Large intestine (tissue), 12 donors: ENCODE data around the gene OIP5. TPM values are rescaled to one million over a fixed set of nuclear protein-coding genes. Genes with fewer than 3 reads are reported as not detected.

Source experiments
- DNase-seq, 2 donors: peaks; one replicate each; pipeline versions ENCODE4 v3.0.0 to v3.0.0-alpha.2; 2013
- H3K27ac ChIP-seq: one replicate; pipeline ENCODE4 v1.5.1; 2013; ENCODE audit warnings: low read length
- H3K27me3 ChIP-seq: 2 replicates; pipeline ENCODE4 v1.6.1; 2013; ENCODE audit warnings: low read length; ENCODE audit not compliant: control insufficient read depth, insufficient read depth
- H3K36me3 ChIP-seq: 2 replicates; pipeline ENCODE4 v1.6.1; 2013; ENCODE audit warnings: low read length; ENCODE audit not compliant: control insufficient read depth, insufficient read depth
- H3K4me1 ChIP-seq: one replicate; pipeline ENCODE4 v1.6.1; 2013; ENCODE audit warnings: low read length; ENCODE audit not compliant: control insufficient read depth, insufficient read depth
- H3K4me3 ChIP-seq: one replicate; pipeline ENCODE4 v1.5.1; 2013; ENCODE audit warnings: low read length
- H3K9me3 ChIP-seq: one replicate; pipeline ENCODE4 v1.6.1; 2013; ENCODE audit warnings: mild to moderate bottlenecking, low read depth, low read length, moderate library complexity; ENCODE audit not compliant: control insufficient read depth
- WGBS: methylation state at CpG from one replicate; pipeline ENCODE4 v1.1.5; 2013; ENCODE audit warnings: low lambda C conversion rate; ENCODE audit not compliant: insufficient coverage; 5-methylcytosine and 5-hydroxymethylcytosine counted together
- long read RNA-seq, 11 donors: transcript quantifications; one replicate each; lab custom pipeline, GENCODE V29; 2026
- polyA plus RNA-seq: library from polyadenylated mRNA; unstranded; fragments of 120-200 nt; gene quantifications from one replicate; pipeline ENCODE4 v1.2.1, GENCODE V29; 2013

OIP5 gene
- polyA plus RNA-seq: 6.0 TPM
- long read RNA-seq, donor 1, partial matches to known transcripts: 0 of 2 reads
- long read RNA-seq, donor 1, other reads (novel, unspliced or antisense): 0 of 2 reads
- long read RNA-seq, donor 2, transcript OIP5-201 (5 exons, 1,236 nt): major isoform, 5 of 5 reads
- long read RNA-seq, donor 2, partial matches to known transcripts: 0 of 5 reads
- long read RNA-seq, donor 2, other reads (novel, unspliced or antisense): 0 of 5 reads
- long read RNA-seq, donor 3: 0 reads
- long read RNA-seq, donor 4: 0 reads
- long read RNA-seq, donor 5, transcript OIP5-201 (5 exons, 1,236 nt): major isoform, 6 of 6 reads
- long read RNA-seq, donor 5, partial matches to known transcripts: 0 of 6 reads
- long read RNA-seq, donor 5, other reads (novel, unspliced or antisense): 0 of 6 reads
- long read RNA-seq, donor 6, partial matches to known transcripts: 0 of 4 reads
- long read RNA-seq, donor 6, other reads (novel, unspliced or antisense): 0 of 4 reads
- long read RNA-seq, donor 7, partial matches to known transcripts: 0 of 1 reads
- long read RNA-seq, donor 7, other reads (novel, unspliced or antisense): 0 of 1 reads
- long read RNA-seq, donor 8, transcript OIP5-201 (5 exons, 1,236 nt): major isoform, 7 of 7 reads
- long read RNA-seq, donor 8, partial matches to known transcripts: 0 of 7 reads
- long read RNA-seq, donor 8, other reads (novel, unspliced or antisense): 0 of 7 reads
- long read RNA-seq, donor 9, partial matches to known transcripts: 47 of 67 reads
- long read RNA-seq, donor 9, other reads (novel, unspliced or antisense): 18 of 67 reads
- long read RNA-seq, donor 10, transcript OIP5-201 (5 exons, 1,236 nt): major isoform, 5 of 5 reads
- long read RNA-seq, donor 10, partial matches to known transcripts: 0 of 5 reads
- long read RNA-seq, donor 10, other reads (novel, unspliced or antisense): 0 of 5 reads
- long read RNA-seq, donor 11, partial matches to known transcripts: 0 of 2 reads
- long read RNA-seq, donor 11, other reads (novel, unspliced or antisense): 0 of 2 reads

GRCh38 chr15:41332194-41333025, at the start of gene OIP5, which contains the start of gene NUSAP1:
Gene OIP5 (minus strand): TSS chr15:41332591. CDS start chr15:41332561, 30 bp downstream.
Gene NUSAP1 (plus strand): TSS chr15:41332881. CDS start chr15:41332958, 77 bp downstream.
- Histone ChIP-seq H3K9me3 (no peaks in the 10 kb centered on the region), H3K36me3 (no peaks in the 10 kb centered on the region), H3K4me1 (no peaks in the 10 kb centered on the region), H3K4me3 (peak within 1 kb of the TSS; percentile 94), H3K27ac (peak within 1 kb of the TSS; percentile 71), H3K27me3 (no peaks in the 10 kb centered on the region)
- peak; percentile 99 for DNase-seq
- whole genome bisulfite sequencing: no CpG with 5 or more reads among the region's 64 CpGs

DNA sequence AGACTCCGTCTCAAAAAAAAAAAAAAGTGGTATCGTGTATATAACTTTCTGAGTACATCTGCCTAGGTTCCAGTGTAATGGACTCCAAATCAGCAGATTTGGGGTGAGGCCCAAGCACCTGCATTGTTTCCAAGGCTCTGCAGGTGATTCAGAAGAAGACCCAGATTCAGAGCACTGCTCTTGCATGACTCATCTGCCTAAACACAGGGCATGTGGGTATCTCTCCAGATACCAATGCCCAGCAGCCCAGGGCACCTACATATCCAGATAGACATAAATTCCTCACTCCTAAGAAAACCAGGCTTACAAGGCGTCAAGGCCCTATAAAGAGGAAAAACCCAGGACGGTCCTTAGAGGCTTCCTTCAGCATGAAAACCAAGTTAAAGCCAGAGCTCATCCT, 45.6 kb upstream of the OIP5 start:
- no peaks in the 10 kb centered on the region for H3K27me3 ChIP-seq
- DNase-seq: no peak
- H3K4me1 ChIP-seq: no peaks in the 10 kb centered on the region
- no peak overlapping the region for H3K4me3 ChIP-seq
- no CpG with 5 or more reads among the region's 4 CpGs for whole genome bisulfite sequencing
- no peaks in the 10 kb centered on the region for H3K9me3 ChIP-seq
- H3K36me3 ChIP-seq: peaks cover 16% of the 10 kb centered on the region
- no peak overlapping the region for H3K27ac ChIP-seq

- Histone ChIP-seq H3K36me3 (peaks cover 25% of the 10 kb centered on the region), H3K4me3 (no peak overlapping the region), H3K27me3 (no peaks in the 10 kb centered on the region), H3K9me3 (no peaks in the 10 kb centered on the region), H3K27ac (no peak overlapping the region), H3K4me1 (no peaks in the 10 kb centered on the region)
- WGBS: no CpG with 5 or more reads among the region's 3 CpGs
- no peak for DNase-seq
Observed at GRCh38 chr15:41367418-41367817, 35.0 kb upstream of the OIP5 start.

DNA sequence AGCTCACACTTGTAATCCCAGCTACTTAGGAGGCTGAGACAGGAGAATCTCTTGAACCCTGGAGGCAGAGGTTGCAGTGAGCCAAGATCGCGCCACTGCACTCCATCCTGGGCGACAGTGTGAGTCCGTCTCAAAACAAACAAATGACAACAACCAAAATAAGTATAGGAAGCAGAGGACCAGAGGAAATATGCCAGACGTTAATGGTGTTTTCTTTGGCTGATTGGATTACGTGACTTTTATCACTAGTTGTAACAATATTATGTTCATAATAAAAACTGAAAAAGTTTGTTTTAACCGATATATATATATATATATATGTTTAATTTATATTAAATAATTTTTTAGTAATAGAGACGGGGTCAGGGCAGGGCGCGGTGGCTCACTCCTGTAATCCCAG, 22.0 kb upstream of the OIP5 start:
- Histone ChIP-seq H3K4me3 (no peak overlapping the region), H3K27ac (no peak overlapping the region), H3K27me3 (no peaks in the 10 kb centered on the region), H3K4me1 (no peaks in the 10 kb centered on the region), H3K9me3 (no peaks in the 10 kb centered on the region), H3K36me3 (peaks cover 22% of the 10 kb centered on the region)
- no peak for DNase-seq
- 100% methylated on average over 2 of the region's 10 CpGs for WGBS

- no peak overlapping the region for H3K27ac ChIP-seq
- WGBS: 8% methylated on average over 2 of the region's 10 CpGs
- no peaks in the 10 kb centered on the region for H3K9me3 ChIP-seq
- peaks cover 10% of the 10 kb centered on the region for H3K36me3 ChIP-seq
- H3K27me3 ChIP-seq: no peaks in the 10 kb centered on the region
- peak in 1 of 2 donors; percentile 20 for DNase-seq
- no peaks in the 10 kb centered on the region for H3K4me1 ChIP-seq
- no peak overlapping the region for H3K4me3 ChIP-seq
Observed at GRCh38 chr15:41350057-41350717, 17.8 kb upstream of the OIP5 start.

DNA sequence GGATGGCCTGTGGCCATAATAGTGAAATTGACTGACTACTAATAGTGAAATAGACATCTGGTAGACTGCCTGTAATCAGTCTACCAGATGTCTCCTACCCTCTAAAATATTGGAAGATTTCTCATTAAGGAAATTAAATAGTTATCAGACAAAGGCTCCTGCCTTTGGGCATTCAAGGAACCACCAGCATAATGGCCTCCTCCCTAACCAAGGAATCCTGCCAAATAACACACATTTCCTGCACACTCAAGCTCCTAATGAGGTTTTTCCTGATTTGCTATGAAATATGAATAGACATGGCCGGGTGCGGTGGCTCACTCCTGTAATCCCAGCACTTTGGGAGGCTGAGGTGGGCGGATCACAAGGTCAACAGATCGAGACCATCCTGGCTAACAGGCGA, 14.8 kb upstream of the OIP5 start:
- Histone ChIP-seq H3K4me1 (peaks cover under 1% of the 10 kb centered on the region), H3K36me3 (peaks cover 7% of the 10 kb centered on the region), H3K4me3 (no peak overlapping the region), H3K27me3 (no peaks in the 10 kb centered on the region), H3K9me3 (no peaks in the 10 kb centered on the region), H3K27ac (no peak overlapping the region)
- WGBS: no CpG with 5 or more reads among the region's 5 CpGs
- DNase-seq: no peak

GRCh38 chr15:41341519-41341918, 9.1 kb upstream of the OIP5 start:
- Histone ChIP-seq H3K27ac (no peak overlapping the region), H3K4me3 (no peak overlapping the region), H3K4me1 (peaks cover 15% of the 10 kb centered on the region), H3K9me3 (no peaks in the 10 kb centered on the region), H3K27me3 (no peaks in the 10 kb centered on the region), H3K36me3 (peaks cover 3% of the 10 kb centered on the region)
- WGBS: no CpG with 5 or more reads among the region's 4 CpGs
- peak; percentile 9 to 37 for DNase-seq

GRCh38 chr15:41340189-41340695, 7.9 kb upstream of the OIP5 start:
- 75% methylated on average over 5 of the region's 5 CpGs for WGBS
- no peaks in the 10 kb centered on the region for H3K27me3 ChIP-seq
- H3K4me1 ChIP-seq: peaks cover 15% of the 10 kb centered on the region
- no peak overlapping the region for H3K4me3 ChIP-seq
- peaks cover 3% of the 10 kb centered on the region for H3K36me3 ChIP-seq
- H3K27ac ChIP-seq: no peak overlapping the region
- DNase-seq: peak; percentile 53 to 80
- H3K9me3 ChIP-seq: no peaks in the 10 kb centered on the region
